ENCODE measurements around the gene AMDHD2.
A peak's percentile ranks its signal among the peaks of the same experiment; 100 is the strongest.

AMDHD2 gene

GRCh38 chr16:2500430-2500917 lies 19.7 kb upstream of the AMDHD2 start:
- no peak for TF ChIP-seq USF1 (IDR thresholded peaks at IDR 0.05)
- TF ChIP-seq REST (IDR thresholded peaks at IDR 0.05; ENCODE audit: low read depth): no peak
- no peak for TF ChIP-seq EP300 (IDR thresholded peaks at IDR 0.05; ENCODE audit: borderline replicate concordance)
- no peak for TF ChIP-seq ZBTB7A (IDR thresholded peaks at IDR 0.05; ENCODE audit: low read depth)
- TF ChIP-seq MAX (IDR thresholded peaks at IDR 0.05): no peak
- TF ChIP-seq EGR1 (IDR thresholded peaks at IDR 0.05): no peak
- TF ChIP-seq NFIC (IDR thresholded peaks at IDR 0.05): no peak
- no peak for TF ChIP-seq CEBPB (IDR thresholded peaks at IDR 0.05)
- no peak for TF ChIP-seq TCF12 (IDR thresholded peaks at IDR 0.05; ENCODE audit: low read depth)
- TF ChIP-seq TAF1 (IDR thresholded peaks at IDR 0.05; ENCODE audit: low read depth): no peak
- no peak for TF ChIP-seq TEAD4 (IDR thresholded peaks at IDR 0.05)
- no peak for TF ChIP-seq CREB1 (IDR thresholded peaks at IDR 0.05; ENCODE audit: low read depth)
- TF ChIP-seq FOXM1 (IDR thresholded peaks at IDR 0.05; ENCODE audit: borderline replicate concordance, low read depth): no peak
- TF ChIP-seq YY1 (IDR thresholded peaks at IDR 0.05; ENCODE audit: low read depth): no peak
- no peak for TF ChIP-seq RAD21 (IDR thresholded peaks at IDR 0.05; ENCODE audit: low read depth)

GRCh38 chr16:2500918-2501750 lies 19.0 kb upstream of the AMDHD2 start:
- TF ChIP-seq CREB1 (IDR thresholded peaks at IDR 0.05; ENCODE audit: low read depth) (no peak), REST (IDR thresholded peaks at IDR 0.05; ENCODE audit: low read depth) (no peak), RAD21 (IDR thresholded peaks at IDR 0.05; ENCODE audit: low read depth) (peak; percentile 93), ZBTB7A (IDR thresholded peaks at IDR 0.05; ENCODE audit: low read depth) (peak; percentile 69; the same call in 1 of the 2 replicates), USF1 (IDR thresholded peaks at IDR 0.05) (peak; percentile 69)

- TF ChIP-seq CREB1 (IDR thresholded peaks at IDR 0.05; ENCODE audit: low read depth) (no peak), USF1 (IDR thresholded peaks at IDR 0.05) (no peak), YY1 (IDR thresholded peaks at IDR 0.05; ENCODE audit: low read depth) (no peak), TAF1 (IDR thresholded peaks at IDR 0.05; ENCODE audit: low read depth) (no peak), REST (IDR thresholded peaks at IDR 0.05; ENCODE audit: low read depth) (no peak), TCF12 (IDR thresholded peaks at IDR 0.05; ENCODE audit: low read depth) (no peak)
Observed at GRCh38 chr16:2501946-2502895, 17.9 kb upstream of the AMDHD2 start.
